Middle frontal gyrus (tissue), 1 donor: ENCODE measurements around the gene TMEM204.

Experiments used
- DNase-seq: peaks from one replicate; pipeline ENCODE4 v3.0.0-alpha.2; 2015; ENCODE audit warnings: low spot score; ENCODE audit errors: extremely low spot score

Gene TMEM204

DNA sequence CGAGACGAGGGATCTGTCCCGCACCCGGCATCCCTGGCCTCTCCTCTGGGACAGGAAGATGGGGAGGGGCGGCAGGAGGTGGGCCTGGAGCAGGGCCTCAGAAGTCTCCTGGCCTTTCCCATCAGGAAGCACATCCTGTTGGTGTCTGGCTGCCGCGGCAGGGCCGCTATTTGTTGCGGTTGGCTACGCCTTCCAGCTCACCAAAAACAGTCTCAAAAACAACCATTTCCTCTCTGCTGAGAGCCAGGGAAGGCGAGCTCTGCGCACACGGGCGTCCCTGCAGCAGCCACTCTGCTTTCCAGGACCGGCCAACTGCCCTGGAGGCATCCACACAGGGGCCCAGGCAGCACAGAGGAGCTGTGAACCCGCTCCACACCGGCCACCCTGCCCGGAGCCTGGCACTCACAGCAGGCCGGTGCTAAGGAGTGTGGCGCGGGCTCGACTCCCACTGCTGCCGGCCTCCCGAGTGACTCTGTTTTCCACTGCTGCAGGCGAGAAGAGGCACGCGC, at the start of gene TMEM204:
Gene TMEM204 (plus strand): TSS at position 224 of the 509 bp plus-strand sequence. CDS start 610 bp downstream, outside the sequence.
- DNase-seq, result no peak

DNA sequence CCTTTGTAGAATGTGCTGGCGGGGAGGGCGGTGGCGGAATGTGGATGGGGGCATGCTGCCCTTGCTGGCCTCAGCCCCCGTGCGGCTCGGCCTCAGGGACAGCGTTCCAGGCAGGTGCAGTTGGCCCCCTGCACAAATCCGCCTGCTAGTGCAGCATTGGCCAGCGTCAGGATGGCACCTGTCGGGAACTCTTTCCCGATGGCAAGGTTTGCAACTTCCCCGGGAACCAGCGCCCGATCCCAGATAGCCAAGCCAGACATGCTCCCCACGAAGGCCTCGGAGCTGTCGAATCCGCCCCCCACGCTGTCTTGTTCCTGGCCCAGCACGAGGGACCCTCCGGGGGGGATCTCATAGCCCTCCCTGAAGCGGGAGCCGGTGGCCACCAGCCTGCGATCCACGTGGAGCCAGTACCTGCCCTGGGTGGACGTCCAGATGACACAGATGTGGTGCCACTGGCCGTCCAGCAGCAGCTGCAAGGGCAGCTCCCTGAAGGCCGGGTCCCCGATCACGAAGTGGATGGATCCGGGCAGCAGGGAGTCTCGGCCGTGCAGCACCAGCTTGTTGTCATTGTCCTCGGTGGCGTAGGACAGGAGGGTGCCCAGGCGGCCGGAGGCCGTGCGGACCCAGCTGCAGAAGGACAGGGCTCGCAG, 47.5 kb upstream of the TMEM204 start:
- no peak for DNase-seq

DNA sequence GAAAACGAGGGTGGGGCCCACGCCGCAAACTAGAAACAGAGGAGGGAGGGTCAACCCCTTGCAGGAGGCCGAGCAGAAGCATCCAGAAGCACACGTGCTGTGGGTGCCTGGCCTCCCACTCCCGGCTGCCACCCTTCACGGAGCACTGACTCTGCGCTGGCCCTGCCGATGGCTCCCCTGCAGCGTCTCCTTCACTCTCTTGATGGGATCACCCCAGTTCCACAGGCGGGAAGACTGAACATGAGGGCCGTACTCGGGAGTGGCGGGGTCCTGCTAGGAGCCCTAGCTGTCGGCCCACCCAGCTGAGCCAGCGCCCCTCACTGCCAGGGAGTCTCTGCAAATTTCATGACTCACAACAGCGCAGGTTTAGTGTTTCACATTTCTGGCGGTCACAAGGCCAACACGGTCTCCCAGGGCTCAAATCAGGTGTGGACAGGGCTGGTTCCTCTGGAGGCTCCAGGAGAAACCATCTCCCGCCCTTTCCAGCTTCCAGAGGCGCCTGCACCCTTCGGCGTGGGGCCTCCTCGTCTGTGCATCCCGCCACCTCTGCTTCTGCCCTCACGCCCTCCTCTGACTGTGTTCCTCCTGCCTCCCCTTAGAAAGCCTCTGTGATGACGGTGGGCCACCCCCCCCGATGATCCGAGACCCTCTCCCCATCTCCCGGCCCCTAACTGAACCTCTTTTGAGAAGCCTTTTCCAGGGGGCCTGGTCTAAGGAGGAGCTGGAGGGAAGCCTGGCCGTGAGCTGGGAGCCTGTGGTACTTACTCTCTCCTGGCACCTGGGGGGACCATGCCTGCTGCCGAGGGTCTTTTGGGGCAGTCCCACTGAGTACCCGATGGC, 46.7 kb upstream of the TMEM204 start:
- no peak for DNase-seq

DNA sequence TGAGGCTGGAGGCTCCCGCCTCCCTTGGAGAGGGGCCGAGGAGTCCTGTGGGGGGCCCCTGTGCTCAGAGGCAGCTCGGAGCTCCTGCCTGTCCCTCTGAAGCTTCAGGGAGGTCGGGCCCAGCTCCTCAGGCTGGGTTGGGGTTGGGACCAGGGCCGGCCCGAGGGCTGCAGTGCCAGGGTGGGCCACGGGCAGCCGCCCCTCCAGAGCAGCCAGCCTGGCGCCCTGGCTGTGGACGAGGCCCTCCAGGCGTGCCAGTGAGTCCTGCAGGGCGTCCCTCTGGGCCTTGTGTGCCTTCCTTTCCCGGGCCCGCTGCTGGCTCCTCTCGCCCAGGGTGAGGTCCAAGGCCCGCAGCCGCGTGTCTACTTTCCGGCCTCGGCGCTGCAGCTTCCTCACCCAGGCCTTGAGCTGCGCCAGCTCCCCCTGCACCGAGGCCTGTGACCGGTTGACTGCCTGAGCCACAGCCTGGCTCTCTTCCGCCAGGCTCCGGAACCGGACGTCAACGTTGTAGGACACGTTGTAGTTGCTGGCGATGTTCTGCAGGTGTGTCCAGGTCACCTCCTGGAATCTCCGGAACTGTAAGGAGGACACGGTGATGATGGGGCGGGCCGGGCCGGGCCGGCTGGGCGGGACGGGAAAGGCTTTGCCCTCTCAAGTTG, 45.9 kb upstream of the TMEM204 start:
- DNase-seq, result no peak

DNA sequence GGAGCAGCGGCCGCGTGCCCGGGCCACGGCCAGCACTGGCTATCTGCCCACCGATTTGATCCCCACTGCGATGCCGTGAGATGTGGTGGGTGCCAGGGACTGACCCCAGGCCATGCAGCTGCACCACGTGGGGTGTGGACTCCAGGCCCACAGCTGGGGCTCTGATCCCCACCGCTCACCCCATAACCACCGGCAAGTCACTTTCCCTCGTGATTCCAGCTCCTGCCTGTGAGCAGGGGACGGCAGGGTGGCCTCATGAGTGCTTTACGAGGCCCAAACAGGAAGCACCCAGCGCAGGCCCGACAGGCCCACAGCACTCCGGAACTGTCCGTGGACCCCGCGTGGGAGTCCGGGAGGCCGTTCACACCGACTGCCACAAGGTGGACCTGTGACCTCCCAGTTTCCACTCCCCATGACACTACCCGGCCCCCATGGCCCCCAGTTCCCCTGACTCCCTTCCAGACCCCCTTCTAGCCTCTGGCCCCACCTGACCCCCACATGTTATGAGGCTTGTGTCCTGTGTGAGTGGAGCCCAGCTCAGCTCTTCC, 45.3 kb upstream of the TMEM204 start:
- no peak for DNase-seq

DNA sequence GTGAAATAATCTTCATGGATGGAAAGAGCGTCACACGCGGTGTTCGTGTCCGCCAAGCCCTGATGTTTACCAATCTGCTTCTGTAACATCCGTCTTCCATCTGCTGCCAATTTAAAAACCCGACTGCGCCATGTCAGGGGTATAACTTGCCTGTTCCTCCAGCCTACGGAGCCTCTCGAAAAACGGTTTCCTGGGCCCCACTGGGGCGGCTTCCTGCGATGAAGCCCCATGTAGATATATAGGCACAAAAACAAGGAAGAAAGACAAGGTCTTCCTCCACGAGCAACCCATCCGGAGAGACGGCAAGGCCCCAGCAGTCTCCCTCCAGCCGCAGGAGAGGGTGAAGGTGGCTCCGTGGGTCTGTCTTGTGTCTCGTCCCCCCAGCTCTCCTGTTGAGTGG, 44.8 kb upstream of the TMEM204 start, which contains the start of gene PTX4:
Gene PTX4 (minus strand): TSS at position 326 of the 400 bp plus-strand sequence. CDS start 35 bp downstream, at position 291.
- DNase-seq, result no peak

DNA sequence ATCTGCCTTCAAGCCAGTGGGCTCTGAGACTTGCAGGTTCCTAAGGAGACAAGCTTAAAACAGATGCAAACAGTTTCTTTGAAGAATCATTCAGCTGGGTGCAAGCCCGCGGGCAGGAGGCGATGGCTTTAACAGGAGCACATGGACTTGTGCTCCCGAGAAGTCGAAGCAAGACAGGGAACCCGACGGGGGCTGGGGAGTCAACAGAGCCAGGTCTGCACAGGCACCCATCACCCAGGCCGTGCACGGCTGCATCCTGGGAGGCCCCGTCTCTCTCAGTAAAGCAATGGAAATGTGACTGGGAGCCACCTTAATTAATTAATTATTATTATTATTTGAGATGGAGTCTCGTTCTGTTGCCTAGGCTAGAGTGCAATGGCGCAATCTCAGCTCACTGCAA, 44.4 kb upstream of the TMEM204 start:
- no peak for DNase-seq

DNA sequence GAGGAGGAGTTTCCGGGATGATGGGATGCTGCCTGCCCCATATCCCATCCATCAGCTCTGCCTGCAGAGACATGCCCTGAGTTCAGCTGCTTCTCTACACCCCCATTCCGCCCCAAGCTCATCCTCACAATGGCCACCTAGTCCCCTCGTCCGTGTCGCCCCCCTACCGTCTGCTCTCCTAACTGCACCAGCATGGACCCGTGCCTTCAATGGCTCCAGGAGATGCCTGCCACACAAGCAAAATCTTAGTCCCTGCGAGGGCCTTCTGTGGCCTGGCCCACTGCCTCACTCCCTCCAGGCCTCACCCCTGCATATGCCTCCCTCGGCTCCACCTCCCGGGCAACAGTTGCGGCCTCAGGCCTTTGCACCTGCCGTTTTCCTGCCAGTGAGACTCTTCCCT, 42.1 kb upstream of the TMEM204 start:
- no peak for DNase-seq

DNA sequence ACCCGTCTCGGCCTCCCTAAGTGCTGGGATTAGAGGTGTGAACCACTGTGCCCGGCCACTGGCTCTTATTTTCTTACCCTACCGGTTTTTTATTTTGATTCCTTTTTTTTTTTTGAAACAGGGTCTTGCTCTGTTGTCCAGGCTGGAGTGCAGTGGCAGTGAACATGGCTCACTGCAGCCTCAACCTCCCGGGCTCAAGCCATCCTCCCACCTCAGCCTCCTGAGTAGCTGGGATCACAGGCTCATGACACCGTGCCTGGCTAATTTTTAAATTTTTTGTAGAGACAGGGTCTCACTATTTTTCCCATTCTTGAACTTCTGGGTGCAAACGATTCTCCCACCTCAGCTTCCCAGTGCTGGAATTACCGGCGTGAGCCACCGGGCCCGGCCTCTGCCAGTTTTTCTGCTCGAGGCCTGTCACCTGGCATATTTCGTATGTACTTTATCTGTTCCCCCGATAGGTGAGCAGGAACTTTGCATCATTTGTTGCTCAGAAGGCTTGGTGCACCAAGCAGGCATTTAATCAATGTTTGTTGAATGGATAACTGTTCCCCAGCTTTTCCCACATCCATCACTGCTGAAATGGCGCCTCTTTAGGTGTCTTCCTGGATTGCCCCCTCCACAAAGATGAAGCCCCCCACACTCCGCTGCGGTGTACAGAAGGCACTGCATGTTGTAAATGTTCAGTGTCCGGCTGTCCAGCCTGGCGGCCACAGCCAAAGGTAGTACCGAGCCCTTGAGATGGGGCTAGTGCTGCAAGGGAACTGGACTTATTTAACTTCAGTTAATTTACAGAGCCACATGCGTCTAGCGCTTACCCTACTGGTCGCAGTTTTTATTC, 41.2 kb upstream of the TMEM204 start:
- DNase-seq, result no peak

DNA sequence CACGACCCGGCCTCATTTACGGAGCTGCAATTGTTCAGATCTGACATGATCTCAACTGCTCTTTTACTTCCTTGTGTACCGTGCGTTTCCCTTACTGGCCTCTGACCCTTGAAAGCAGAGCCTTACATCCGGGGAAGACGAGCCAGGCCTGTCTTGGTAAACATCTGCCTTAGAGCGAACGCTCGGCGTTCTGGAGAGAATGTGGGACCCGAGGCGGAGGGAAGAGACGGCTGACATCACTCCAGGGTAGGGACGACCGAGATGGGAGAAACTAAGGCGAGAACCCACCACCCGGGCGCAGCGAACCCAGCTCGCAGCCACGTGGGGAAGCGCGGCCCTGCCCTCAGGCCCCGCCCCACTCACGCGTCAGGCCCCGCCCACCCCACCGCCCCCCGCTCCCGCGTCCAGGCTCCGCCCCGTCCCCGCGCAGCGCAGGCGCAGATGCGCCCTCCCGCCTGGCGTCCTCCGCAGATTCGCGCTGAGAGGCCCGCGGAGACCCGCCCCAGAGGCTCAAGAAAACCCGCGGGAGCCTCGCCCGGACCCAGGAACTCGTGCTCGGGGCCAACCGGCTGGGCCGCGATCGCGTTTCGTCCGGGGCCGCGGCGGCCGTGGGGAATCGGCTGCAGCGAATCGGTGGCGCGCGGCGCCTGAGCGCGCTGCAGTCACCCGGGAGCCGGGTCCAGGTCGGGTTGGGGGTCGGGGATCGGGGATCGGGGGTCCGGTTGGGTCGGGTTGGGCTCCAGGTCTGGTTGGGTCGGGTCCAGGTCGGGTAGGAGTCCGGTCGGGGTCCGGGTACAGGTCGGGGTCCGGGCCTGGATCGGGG, 40.3 kb upstream of the TMEM204 start, which contains the start of gene TELO2:
Gene TELO2 (plus strand): TSS at position 438 of the 823 bp plus-strand sequence. CDS start 922 bp downstream, outside the sequence.
- DNase-seq, result peak; percentile 53

DNA sequence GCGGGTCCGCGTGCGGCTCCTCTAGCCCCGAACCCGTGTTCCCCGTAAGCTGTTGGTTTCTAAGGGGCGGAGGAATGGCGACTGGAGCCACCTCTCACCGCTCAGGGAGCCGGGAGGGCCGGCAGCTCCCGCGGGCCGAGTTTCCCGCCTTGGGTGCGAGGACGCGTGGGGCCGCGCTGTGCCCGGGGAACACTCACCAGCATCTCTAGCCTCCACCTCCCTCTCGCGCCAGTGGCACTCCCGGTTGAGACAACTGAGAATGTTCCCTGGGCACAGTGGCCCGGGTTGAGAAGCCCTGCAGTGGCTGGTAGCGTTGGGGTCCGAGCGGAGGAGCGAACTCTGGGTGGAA, 39.7 kb upstream of the TMEM204 start:
- no peak for DNase-seq

DNA sequence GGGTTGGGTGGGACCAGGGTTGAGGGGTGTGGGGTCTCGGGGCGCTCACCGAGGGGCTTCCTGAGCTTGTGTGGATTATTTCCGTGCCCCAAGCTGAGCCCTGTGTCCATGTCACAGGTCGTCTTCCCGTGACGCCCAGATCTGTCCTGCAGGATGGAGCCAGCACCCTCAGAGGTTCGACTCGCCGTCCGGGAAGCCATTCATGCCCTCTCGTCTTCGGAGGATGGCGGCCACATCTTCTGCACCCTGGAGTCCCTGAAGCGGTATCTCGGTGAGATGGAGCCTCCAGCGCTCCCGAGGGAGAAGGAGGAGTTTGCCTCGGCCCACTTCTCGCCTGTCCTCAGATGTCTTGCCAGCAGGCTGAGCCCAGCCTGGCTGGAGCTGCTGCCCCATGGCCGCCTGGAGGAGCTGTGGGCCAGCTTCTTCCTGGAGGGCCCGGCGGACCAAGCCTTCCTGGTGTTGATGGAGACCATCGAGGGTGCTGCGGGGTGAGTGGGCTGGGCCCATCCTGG, 39.3 kb upstream of the TMEM204 start:
- DNase-seq, result peak; percentile 5

DNA sequence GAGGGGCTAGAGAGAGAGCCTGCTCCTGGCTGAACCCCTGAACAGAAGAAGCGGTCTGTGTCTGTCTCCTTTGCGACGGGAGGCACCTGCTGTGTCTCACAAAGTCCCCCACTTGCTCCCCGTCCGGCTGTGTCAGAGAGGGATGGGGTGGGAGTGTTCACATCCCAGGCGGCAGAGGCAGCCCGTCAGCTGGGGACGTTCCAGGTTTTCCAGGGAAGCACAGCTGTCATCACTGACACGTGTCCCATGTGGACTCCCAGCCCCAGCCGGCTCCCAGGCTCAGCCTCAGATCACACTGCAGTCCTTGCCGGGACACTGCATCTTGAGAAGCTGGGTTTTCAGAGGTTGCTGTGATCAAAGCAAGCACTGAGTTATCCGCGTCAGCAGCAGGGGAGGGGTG, 38.8 kb upstream of the TMEM204 start:
- DNase-seq, result no peak

DNA sequence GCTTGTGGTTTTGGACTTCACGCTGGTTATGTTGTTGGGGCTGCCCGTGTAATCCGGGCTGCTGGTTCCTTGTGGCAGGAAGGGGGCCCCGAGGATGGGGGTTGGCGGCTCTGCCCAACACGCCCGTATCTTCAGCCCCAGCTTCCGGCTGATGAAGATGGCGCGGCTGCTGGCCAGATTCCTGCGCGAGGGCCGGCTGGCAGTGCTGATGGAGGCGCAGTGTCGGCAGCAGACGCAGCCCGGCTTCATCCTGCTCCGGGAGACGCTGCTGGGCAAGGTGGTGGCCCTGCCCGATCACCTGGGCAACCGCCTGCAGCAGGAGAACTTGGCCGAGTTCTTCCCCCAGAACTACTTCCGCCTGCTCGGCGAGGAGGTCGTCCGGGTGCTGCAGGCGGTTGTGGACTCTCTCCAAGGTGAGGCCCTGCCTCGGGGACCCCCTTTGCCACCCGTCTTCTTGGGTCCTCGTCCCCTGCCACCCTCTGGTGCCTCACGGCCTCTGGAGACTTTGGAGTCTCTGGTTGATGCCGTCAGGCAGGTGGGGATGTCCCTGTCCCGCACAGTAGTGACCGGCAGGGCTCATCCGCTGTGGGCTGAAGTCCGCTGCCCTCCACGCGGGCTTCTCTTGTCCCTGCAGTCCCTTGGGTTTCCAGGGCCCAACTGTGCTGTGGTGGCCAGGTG, 38.1 kb upstream of the TMEM204 start:
- no peak for DNase-seq

DNA sequence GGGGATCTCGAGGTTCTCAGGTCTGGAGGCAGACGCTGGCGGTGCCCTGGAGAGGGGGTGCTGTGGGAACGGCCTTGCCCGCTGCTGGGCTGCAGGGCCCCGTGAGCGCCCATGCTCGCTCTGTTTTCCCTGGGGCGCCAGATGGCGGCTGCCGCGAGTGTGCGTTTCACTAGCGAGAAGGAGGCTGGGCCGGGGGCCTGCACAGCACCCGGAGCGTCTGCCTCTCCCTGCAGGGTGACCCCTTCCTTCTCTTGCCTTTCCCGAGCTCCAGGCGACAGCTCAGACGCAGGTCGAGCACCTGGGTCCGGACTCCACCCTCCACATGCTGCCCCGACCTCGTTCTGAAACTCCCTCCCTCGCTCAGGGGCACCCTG, 37.6 kb upstream of the TMEM204 start:
- DNase-seq, result no peak

DNA sequence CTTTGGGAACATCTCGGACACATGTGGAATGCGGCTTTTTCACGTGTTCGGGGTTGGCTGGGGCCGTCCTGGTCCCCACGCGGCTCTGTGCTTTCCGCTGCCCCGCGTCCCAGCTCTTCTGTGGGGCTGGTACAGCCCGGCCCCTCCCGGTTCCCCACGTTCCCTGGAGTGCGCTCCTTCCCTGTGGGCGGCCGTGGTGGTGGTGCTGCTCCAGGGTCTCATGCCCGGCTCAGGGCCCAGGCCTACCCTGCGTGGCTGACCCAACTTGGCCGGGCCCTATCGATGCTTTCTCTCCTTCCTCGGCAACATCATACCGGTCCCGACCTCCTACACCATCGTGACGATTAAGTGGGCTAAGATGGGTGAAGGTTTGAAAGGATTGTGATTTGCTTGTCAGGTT, 37.0 kb upstream of the TMEM204 start:
- no peak for DNase-seq

DNA sequence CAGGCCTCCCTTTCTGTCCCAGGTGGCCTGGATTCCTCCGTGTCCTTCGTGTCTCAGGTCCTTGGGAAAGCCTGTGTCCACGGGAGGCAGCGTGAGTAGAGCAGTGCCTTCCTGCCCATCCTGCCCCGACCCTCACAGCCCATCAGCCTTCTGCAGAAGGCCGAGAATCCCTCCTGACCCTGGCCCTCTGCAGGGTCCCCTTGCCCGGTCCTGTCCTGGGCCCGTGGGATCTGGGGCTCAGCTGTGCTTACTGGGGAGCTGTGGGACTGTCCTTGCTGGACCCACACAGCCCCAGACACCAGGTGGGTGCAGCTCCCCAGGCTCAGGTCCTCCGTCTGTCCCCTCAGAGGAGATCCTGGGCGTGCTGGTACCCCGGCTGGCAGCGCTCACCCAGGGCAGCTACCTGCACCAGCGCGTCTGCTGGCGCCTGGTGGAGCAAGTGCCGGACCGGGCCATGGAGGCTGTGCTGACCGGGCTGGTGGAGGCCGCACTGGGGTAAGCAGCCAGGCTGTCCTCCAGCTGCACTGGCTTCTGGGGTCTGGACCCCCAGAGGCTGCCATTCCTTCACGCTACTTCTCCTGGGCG, 36.4 kb upstream of the TMEM204 start:
- DNase-seq, result no peak

DNA sequence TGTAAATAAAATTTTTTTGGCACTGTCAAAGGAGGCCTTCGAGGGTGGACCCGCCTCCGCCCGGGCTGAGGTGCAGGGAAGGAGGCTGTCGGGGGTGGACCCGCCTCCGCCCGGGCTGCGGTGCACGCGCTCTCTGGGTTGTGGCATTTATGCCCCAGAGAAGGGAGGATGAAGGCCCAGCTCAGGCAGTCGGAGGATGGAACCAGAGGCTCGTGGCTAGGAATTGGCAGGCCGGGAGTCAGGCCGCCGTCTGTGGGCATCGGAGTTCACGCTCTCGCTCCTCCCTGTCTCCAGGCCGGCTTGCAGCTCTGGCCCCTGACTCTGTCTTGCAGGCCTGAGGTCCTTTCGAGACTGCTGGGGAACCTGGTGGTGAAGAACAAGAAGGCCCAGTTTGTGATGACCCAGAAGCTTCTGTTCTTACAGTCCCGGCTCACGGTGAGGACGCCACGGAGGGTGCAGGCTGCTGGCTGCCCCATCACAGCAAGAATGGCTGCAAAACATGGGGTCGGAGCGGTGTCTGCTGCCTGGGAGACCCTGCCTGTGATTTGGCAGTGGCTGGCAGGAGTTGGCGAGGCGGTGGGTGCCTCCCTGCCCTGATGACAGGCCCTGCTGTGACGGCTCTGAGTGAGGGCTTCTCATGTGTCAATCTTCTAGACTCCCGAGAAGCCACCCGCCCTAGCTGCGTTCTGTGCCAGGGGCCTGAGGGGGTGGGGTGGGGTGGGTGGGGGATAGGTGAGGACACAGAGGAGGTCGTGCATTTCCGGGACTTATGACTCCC, 34.4 kb upstream of the TMEM204 start:
- no peak for DNase-seq
